ENCODE data around the gene LCT. TPM values are rescaled to one million over a fixed set of nuclear protein-coding genes. Genes with fewer than 3 reads are reported as not detected.
A peak's percentile ranks its signal among the peaks of the same experiment; 100 is the strongest.

Gene LCT
- polyA plus RNA-seq, 3 donors, result not detected

DNA sequence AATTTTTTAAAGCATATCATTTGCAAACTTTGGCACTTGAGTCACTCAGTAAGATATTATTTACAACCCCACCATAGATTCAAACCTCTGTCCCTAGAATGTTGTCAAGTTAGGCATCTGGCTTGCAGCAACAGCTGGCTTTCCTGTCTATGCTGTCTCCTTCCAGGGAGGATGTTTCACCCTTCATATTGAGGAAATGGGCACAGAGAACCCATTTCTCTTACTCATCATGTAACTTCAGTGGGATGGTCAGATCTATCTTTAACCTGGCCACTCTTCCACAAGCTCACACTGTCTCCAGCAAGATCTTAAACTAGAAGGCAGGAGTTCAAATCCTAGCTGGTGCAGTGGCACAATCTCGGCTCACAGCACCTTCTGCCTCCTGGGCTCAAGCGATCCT, 15.8 kb downstream of the LCT start:
- H3K9ac ChIP-seq (ENCODE audit: insufficient read depth, low read length, poor library complexity, severe bottlenecking), result no peak overlapping the region
- Mint-ChIP-seq H3K9me3 (peaks cover 11 to 18% (median 14%) of the 10 kb centered on the region in 7 donors), H3K36me3 (peaks cover 0 to 6% of the 10 kb centered on the region in 2 donors), H3K27ac (no peak overlapping the region), H3K4me3 (no peak overlapping the region), H3K4me1 (peaks cover 11% of the 10 kb centered on the region), H3K27me3 (ENCODE audit: low read depth in 3 of 3) (peaks cover 0 to 5% (median 1%) of the 10 kb centered on the region in 3 donors)
- peaks cover 0 to 8% of the 10 kb centered on the region in 2 donors for H3K4me1 ChIP-seq (ENCODE audit: control insufficient read depth in 1 of 2, insufficient read depth in 2 of 2, low read length in 2 of 2)
- TF ChIP-seq CTCF (IDR thresholded peaks at IDR 0.05), result no peak
- H3K4me3 ChIP-seq (replicated peaks in 1 of 3; ENCODE audit: low read depth in 2 of 3, low read length in 3 of 3), result no peak overlapping the region
- H4K20me1 ChIP-seq (ENCODE audit: insufficient read depth, low read length), result no peaks in the 10 kb centered on the region
- H3K9me3 ChIP-seq (replicated peaks in 1 of 2; ENCODE audit: control insufficient read depth in 1 of 2, insufficient read depth in 1 of 2, low read length in 2 of 2), result peaks cover 10 to 14% of the 10 kb centered on the region in 2 donors
- H3K79me2 ChIP-seq (ENCODE audit: insufficient read depth, low read length), result no peaks in the 10 kb centered on the region
- H3K27me3 ChIP-seq (ENCODE audit: control insufficient read depth in 2 of 2, insufficient read depth in 2 of 2, low read length in 2 of 2), result no peaks in the 10 kb centered on the region
- H3K27ac ChIP-seq (ENCODE audit: low read depth in 1 of 2, low read length in 2 of 2), result no peak overlapping the region
- no peak for DNase-seq
- H2AFZ ChIP-seq (ENCODE audit: insufficient read depth, low read depth, low read length, poor library complexity, severe bottlenecking), result no peak overlapping the region
- no peaks in the 10 kb centered on the region for H3K36me3 ChIP-seq (replicated peaks in 1 of 2; ENCODE audit: control insufficient read depth in 1 of 2, insufficient read depth in 2 of 2, low read length in 2 of 2)
- intact Hi-C loops (cut with micrococcal nuclease), result no loop called here
- H3K4me2 ChIP-seq (replicated peaks; ENCODE audit: extremely low read depth, low read length, poor library complexity, severe bottlenecking), result no peak overlapping the region
- WGBS (ENCODE audit: insufficient coverage), result 100% methylated on average over 2 of the region's 2 CpGs

DNA sequence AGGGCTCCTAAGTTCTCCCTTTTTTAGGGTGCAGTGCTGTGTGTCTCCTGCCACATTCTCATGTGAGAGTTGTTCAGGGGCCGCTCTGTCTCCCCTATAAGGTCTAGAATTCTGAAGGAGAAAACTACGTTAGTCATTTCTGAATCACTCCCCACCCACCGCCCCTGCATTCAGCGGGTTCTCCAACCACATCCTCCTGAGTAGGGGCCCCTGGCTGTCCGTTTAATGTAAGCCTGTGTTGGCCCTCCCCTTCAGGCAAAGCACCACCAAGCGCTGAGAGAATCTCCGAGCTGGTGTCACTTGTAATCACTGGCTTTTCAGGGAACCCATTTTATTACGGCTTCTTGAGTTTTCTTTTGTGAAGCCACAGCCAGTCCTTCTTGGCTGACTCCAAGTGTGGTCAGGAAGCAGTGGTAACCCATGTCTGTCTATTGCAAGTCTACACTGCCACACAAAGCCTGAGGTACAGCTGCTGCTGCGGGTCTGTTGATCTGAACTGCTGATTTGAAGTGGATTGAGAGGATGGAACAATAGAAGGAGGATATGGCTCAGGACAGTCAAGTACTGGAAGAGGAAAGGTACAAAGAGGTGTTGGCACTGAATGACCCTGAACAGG, 16.9 kb downstream of the LCT start:
- Histone ChIP-seq H3K27ac (ENCODE audit: low read depth in 1 of 2, low read length in 2 of 2) (no peak overlapping the region), H2AFZ (ENCODE audit: insufficient read depth, low read depth, low read length, poor library complexity, severe bottlenecking) (peak overlapping the region; percentile 55), H3K79me2 (ENCODE audit: insufficient read depth, low read length) (no peaks in the 10 kb centered on the region), H3K4me2 (replicated peaks; ENCODE audit: extremely low read depth, low read length, poor library complexity, severe bottlenecking) (no peak overlapping the region), H3K27me3 (ENCODE audit: control insufficient read depth in 2 of 2, insufficient read depth in 2 of 2, low read length in 2 of 2) (no peaks in the 10 kb centered on the region), H3K9ac (ENCODE audit: insufficient read depth, low read length, poor library complexity, severe bottlenecking) (peak overlapping the region; percentile 8), H3K36me3 (replicated peaks in 1 of 2; ENCODE audit: control insufficient read depth in 1 of 2, insufficient read depth in 2 of 2, low read length in 2 of 2) (no peaks in the 10 kb centered on the region), H3K4me3 (replicated peaks in 1 of 3; ENCODE audit: low read depth in 2 of 3, low read length in 3 of 3) (no peak overlapping the region), H4K20me1 (ENCODE audit: insufficient read depth, low read length) (no peaks in the 10 kb centered on the region), H3K9me3 (replicated peaks in 1 of 2; ENCODE audit: control insufficient read depth in 1 of 2, insufficient read depth in 1 of 2, low read length in 2 of 2) (peaks cover 10 to 14% of the 10 kb centered on the region in 2 donors), H3K4me1 (ENCODE audit: control insufficient read depth in 1 of 2, insufficient read depth in 2 of 2, low read length in 2 of 2) (peaks cover 0 to 8% of the 10 kb centered on the region in 2 donors)
- TF ChIP-seq CTCF (IDR thresholded peaks at IDR 0.05), result no peak
- intact Hi-C loops (cut with micrococcal nuclease), result no loop called here
- DNase-seq, result no peak
- no peak overlapping the region for H3K4me3 Mint-ChIP-seq
- peaks cover 11 to 18% (median 14%) of the 10 kb centered on the region in 7 donors for H3K9me3 Mint-ChIP-seq
- 0% methylated on average over 5 of the region's 9 CpGs for WGBS (ENCODE audit: insufficient coverage)
- H3K36me3 Mint-ChIP-seq, result peaks cover 0 to 6% of the 10 kb centered on the region in 2 donors
- H3K4me1 Mint-ChIP-seq, result peaks cover 11% of the 10 kb centered on the region
- no peak overlapping the region for H3K27ac Mint-ChIP-seq
- peaks cover 0 to 3% (median 1%) of the 10 kb centered on the region in 3 donors for H3K27me3 Mint-ChIP-seq (ENCODE audit: low read depth in 3 of 3)

Data from CD14-positive monocyte (primary cell).